ENCODE data around the gene ANKS4B. TPM values are rescaled to one million over a fixed set of nuclear protein-coding genes. Genes with fewer than 3 reads are reported as not detected.

The ANKS4B gene
- not detected in 2 replicates for total RNA-seq

GRCh38 chr16:21233521-21234150, at the start of gene ANKS4B:
Gene ANKS4B (plus strand): TSS chr16:21233699. CDS start chr16:21233738, 39 bp downstream.

GRCh38 chr16:21211486-21211885, 22.0 kb upstream of the ANKS4B start, which contains the start of gene ZP2:
Gene ZP2 (minus strand): TSS chr16:21211574. CDS start chr16:21211547, 27 bp downstream.

GRCh38 chr16:21277927-21278706, 44.6 kb downstream of the ANKS4B start, which contains the start of gene CRYM:
Gene CRYM (minus strand): TSS chr16:21278290. CDS start chr16:21278251, 39 bp downstream.

Other genes with a start within 250 kb of the ANKS4B start
- not detected in 2 replicates for gene DNAH3, start 82.9 kb upstream of the ANKS4B start, total RNA-seq
- gene LDAF1, start 75.0 kb upstream of the ANKS4B start, total RNA-seq: 37.9 and 93.6 TPM in 2 replicates
- not detected in 2 replicates for gene ZP2, start 22.1 kb upstream of the ANKS4B start, total RNA-seq
- gene CRYM, start 44.6 kb downstream of the ANKS4B start, total RNA-seq: 0.31 TPM in 1 of 2 replicates, not detected in the other

Measured in hair follicular keratinocyte (primary cell).